GM19395 (cell line): Measurements from ENCODE around the gene GSTM3.
A peak's percentile ranks its signal among the peaks of the same experiment; 100 is the strongest.
"Not testable (repeated sequence)": the region's sequence is repeated elsewhere in the genome, so short reads cannot be mapped to it uniquely, and the experiment has no call there.

Experiments
- ATAC-seq: cut with Tn5 transposase; IDR thresholded peaks from one replicate; pipeline ENCODE4 v1.9.1; 2021; ENCODE audit warnings: mild to moderate bottlenecking, moderate library complexity; ENCODE audit not compliant: unreplicated experiment

The GSTM3 gene

DNA sequence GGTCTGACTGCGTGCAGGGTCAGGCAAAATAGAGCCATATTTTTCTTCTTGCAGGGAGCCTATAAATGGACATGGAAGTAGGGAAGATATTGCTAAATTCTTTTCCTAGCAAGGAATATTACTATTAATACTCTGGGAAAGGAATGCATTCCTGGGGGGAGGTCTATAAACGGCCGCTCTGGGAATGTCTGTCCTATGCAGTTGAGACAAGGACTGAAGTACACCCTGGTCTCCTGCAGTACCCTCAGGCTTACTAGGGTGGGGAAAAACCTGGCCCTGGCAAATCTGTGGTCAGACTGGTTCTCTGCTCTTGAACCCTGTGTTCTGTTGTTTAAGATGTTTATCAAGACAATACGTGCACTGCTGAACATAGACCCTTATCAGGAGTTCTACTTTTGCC lies 31.9 kb downstream of the GSTM3 start:
- ATAC-seq: not testable (repeated sequence)

DNA sequence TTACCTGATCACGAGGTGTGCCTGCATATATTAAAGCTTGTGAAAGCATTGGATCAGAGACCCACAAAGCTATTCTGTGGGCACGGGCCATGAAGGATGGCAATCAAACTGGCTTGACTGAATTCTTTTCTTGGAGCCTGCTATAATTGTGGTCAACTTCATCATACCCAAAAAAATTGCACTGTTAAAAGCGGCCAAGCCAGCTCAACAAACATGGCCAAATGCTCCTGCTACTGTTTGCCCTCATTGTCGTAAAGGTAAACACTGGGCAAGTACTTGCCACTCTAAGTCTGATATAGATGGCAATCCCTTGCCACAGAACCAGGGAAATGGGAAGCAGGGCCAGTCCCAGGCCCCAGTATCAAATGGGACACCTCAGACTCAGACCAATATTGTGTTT lies 35.4 kb downstream of the GSTM3 start:
- no peak for ATAC-seq

- no peak for ATAC-seq
Observed at GRCh38 chr1:109704173-109704572, 36.7 kb downstream of the GSTM3 start.

- ATAC-seq: not testable (repeated sequence)
Observed at GRCh38 chr1:109702940-109703339, 37.9 kb downstream of the GSTM3 start.

GRCh38 chr1:109697861-109698260 lies 43.0 kb downstream of the GSTM3 start:
- not testable (repeated sequence) for ATAC-seq

DNA sequence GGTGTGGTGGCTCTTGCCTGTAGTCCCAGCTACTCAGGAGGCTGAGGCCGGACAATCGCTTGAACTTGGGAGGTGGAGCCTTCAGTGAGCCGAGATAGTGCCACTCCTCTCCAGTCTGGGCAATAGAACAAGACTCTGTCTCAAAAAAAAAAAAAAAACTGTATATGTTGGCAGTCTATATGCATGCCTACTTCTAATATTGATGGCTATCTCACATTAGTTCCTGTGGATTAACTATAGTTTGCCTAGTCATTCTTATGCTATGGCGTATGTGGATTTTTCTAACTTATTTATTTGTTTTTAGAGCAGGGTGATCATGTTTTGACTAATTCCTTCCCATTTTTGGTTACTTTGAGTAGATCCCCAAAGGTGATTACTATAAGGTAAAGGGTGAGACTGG lies 43.8 kb downstream of the GSTM3 start:
- ATAC-seq: no peak

- ATAC-seq: not testable (repeated sequence)
Observed at GRCh38 chr1:109695138-109695537, 45.7 kb downstream of the GSTM3 start.

- not testable (repeated sequence) for ATAC-seq
Observed at GRCh38 chr1:109694400-109694799, 46.4 kb downstream of the GSTM3 start.

GRCh38 chr1:109691759-109692158 lies 49.1 kb downstream of the GSTM3 start:
- no peak for ATAC-seq

- ATAC-seq: no peak
Observed at GRCh38 chr1:109689844-109690405, 50.9 kb downstream of the GSTM3 start.

GRCh38 chr1:109687641-109688499 lies 53.0 kb downstream of the GSTM3 start, which contains the start of gene GSTM1:
GSTM1 (plus strand) TSS chr1:109687817; CDS start chr1:109687874, 57 bp downstream.
- ATAC-seq: peak; percentile 94

DNA sequence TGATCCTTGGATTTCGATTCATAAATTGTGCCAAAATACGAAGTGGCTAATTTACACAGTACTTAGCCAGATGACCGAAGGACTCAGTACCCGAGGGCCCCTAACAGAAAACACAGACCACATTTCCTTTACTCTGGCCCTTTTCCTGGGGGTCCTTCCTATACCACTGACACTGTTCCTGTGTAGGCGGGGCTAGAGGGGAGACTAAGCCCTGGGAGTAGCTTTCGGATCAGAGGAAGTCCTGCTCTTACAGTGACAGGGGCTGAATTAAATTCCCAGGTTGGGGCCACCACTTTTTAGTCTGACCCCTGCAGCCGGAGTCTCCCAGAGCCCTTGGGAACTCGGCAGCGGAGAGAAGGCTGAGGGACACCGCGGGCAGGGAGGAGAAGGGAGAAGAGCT lies 53.7 kb downstream of the GSTM3 start:
- ATAC-seq: not testable (repeated sequence)

GRCh38 chr1:109685890-109686289 lies 54.9 kb downstream of the GSTM3 start:
- not testable (repeated sequence) for ATAC-seq

- not testable (repeated sequence) for ATAC-seq
Observed at GRCh38 chr1:109685399-109685798, 55.4 kb downstream of the GSTM3 start.

DNA sequence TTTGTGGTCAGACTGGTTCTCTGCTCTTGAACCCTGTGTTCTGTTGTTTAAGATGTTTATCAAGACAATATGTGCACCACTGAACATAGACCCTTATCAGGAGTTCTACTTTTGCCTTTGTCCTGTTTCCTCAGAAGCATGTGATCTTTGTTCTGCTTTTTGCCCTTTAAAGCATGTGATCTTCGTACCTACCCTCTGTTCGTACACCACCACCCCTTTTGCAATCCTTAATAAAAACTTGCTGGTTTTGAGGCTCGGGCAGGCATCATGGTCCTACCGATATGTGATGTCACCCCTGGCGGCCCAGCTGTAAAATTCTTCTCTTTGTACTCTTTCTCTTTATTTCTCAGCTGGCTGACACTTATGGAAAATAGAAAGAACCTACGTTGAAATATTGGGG lies 56.1 kb downstream of the GSTM3 start:
- ATAC-seq: not testable (repeated sequence)
